Activated T-cell treated with anti-CD3 and anti-CD28 coated beads for 48 hours (primary cell): ENCODE measurements around the gene SLC32A1.

Experiments
- DNase-seq: peaks from one replicate; pipeline ENCODE4 v3.0.0-alpha.2; 2020; ENCODE audit warnings: low read depth

SLC32A1 gene

GRCh38 chr20:38725148-38725901, 1.0 kb downstream of the SLC32A1 start:
- no peak for DNase-seq

DNA sequence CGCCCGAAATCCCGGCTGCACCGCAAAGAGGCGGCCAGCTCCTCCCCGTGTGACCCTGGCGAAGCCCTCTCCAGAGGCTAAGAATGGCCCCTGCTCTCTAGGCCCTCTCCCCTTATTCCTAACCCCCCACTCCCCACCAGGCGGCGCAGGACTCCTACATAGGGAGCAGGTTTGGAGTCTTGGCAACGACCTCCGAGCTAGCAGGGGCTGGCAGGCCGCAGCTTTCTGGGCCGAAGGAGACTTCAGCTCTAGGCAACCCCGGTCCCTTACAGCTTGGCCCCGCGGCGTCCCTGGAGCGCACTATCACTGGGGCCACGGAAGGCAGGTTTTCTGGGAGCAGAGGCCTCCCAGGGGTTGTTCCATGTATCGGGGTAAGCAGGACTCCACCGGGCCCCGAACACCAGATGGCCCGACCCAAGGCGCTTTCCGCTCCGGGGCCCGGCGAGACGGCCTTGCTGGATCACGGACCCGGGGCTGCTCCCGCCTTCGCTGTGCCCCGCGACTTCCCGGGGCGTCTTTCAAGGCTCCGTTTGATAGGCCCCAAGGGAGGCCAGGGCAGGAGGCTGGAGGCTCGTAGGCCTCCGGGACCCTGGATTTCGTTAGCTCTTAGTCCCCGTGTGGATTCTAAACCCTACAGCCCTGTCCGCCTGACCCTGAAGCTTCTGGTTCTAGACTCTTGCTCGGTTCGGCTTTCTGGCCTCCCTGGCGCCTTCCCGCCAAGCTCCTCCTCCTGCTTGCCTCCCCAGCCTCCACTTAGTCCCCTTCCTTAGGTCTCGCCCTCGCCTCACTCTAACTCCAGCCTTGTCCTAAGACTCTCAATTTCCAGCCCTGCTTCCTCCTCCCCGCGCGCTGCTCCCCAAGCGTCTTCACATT, 1.9 kb downstream of the SLC32A1 start:
- DNase-seq = no peak

DNA sequence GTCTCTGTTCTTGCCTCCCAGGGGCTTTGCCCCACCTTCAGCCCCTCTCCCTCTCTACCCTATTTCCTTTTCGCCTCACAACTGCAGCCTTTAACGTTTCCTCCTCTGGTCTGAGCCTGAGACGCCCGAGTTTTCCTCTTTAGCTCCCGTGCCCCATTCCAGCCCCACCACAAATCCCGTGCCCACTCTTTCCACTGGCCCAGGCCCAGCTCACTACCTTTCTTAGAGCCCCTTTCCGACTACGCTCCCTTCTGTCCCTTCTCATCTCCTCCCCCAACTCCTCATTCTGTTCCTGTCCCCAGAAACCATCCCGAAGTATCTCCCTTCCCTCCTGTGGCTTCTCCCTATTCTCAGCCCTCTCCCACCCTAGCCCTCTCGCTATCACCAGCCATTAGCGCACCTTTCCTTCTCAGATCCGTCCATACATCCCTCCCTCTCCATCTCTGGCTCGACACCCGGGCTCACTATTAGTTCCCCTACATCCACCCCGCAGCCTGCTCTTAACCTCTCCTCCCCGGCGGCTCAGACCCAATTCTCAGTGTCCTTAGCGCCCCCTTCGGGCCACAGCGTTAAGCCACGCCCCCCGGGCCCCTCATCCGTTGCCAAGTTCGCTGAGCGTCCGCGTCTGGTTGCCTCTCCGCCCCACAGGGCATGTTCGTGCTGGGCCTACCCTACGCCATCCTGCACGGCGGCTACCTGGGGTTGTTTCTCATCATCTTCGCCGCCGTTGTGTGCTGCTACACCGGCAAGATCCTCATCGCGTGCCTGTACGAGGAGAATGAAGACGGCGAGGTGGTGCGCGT, 2.7 kb downstream of the SLC32A1 start:
- DNase-seq = peak; percentile 80

GRCh38 chr20:38727607-38728190, 3.4 kb downstream of the SLC32A1 start:
- DNase-seq = no peak

GRCh38 chr20:38728191-38728781, 4.0 kb downstream of the SLC32A1 start:
- DNase-seq = no peak

DNA sequence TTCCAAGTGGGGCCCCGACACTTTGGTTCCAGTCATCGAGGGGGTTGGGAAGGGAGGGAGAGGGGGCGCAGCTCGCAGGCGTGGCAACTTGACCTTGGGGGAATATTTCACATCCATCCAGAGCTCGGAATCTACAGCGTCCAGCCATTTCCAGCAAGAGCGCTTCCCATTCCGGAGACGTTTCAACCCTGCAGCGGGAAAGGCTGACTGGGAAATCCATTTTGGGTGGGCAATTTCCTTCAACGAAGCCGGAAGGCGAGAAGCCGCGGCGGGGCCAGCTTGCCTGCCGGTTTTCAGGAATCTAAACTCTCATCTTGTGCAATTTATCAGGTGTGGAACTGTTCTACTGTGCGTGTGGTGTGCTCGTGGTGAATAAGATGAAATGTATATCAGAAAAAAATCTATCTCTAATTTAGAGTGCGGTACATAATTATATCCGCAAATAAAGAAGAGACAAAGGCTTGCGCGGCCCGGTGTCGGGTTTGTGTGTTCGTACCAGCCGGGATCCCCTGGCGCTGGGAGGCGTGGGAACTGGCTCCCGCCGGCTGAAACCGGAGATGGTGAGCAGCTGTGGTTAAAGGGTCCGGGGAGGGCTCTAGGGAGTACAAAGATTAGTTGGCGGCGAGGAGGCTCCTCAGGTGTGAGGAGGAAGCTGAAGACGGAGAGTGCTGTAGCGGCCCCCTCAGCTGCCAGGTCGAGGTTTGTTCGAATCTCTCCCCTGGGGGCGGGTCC, 4.8 kb downstream of the SLC32A1 start:
- no peak for DNase-seq

GRCh38 chr20:38729767-38730166, 5.5 kb downstream of the SLC32A1 start:
- DNase-seq = no peak

DNA sequence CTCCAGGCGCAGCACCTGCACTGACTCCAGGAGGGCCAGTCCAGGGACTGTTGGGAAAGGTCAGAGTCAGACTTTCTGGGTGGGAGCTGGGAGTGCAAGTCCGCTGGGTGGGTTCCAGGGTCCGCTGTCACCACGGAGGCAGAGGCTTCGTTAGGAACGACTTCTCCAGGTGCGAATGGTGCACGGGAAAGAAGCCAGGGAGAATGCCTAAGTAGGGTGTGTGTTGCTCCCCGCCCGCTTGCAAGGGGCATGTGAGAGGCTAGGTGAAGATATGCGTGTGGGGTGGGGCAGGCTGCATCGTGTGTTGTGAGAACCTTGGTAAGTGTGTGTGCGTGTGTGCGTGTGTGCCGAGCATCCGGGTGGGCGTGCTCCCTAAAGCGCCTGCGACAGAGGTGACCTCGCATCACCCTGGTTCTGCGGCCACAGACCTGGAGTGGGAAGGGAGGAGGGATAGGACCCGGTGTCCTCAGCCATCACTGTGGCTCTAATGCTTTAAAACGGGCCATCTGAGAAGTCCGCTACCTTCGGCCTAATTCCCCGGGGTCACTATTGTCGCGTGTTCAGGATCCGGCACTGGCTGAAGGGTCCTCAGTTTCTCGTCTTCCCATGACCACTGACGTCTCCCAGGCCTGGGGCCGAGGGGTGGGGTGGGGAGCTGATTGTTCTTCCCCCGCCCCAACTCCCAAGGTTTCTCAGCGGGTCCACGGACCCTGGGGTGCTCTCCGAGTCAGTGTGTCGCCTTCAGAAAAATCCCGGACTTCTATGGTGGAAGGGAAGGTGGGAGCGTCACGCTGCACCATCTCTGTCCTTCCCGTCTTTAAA, 6.1 kb downstream of the SLC32A1 start:
- no peak for DNase-seq

DNA sequence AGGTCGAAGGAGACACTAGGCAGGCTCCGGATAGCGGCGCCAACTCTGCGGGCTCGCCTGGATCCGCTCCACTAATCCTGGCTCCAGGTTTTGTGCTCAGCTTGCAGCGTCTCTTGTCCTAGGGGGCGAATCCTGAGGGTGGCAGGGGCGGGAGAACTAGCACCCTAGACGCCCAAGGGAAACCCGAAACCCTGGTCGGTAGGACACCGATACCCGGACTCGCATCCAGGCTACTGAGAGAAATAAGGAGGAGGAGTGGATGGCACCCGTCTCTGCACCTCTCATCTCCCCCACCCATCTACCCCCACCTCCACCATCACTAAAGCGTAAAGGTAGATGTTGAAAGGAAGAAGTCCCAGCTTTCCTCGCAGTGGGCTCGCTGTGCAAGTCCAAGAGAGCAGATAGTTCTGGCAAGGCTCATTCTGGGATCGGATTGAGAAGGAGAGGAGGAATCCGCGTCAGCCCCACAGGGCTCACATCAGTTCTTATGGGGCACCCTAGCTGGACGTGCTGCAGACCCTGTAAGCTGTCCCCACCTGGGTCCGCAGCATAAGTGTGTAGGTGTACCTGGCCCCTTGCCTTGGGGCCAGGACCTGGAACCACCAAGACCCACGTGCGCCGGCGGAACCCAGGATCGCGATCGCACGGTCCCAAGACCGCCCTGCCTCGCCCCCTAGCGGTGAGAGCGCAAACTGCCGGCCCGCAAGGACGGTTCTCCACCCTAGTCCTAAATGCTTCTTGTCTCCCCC, 6.9 kb downstream of the SLC32A1 start:
- DNase-seq = peak; percentile 75

GRCh38 chr20:38731738-38732113, 7.4 kb downstream of the SLC32A1 start:
- DNase-seq = no peak

GRCh38 chr20:38732981-38733380, 8.7 kb downstream of the SLC32A1 start:
- DNase-seq = no peak

DNA sequence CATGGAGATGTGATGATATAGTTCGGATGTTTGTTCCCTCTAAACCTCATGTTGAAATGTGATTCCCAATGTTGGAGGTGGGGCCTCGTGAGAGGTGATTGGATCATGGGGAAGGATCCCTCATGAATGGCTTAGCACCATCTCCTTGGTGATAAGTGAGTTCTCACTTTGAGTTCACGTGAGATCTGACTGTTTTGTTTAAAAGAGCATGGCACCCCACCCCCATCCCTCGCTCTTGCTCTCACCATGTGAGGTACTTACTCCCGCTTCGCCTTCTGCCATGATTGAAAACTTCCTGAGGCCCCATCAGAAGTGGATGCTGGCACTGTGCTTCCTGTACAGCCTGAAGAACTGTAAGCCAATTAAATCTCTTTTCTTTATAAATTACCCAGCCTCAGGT, 10.9 kb downstream of the SLC32A1 start:
- no peak for DNase-seq

DNA sequence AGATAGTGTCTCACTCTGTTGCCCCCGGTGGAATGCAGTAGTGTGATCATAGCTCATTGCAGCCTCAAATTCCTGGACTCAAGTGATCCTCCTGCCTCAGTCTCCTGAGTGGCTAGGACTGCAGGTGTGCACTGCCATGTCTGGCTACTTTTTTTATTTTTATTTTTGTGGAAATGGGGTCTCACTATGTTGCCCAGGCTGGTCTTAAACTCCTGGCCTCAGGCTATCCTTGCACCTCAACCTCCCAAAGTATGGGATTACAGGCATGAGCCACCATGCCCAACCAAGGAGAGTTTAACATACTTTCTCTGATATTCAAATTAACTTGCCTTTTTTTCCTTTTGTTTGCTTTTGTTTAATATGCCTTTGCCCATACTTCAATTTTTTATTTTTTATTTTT, 13.6 kb downstream of the SLC32A1 start:
- DNase-seq = no peak

DNA sequence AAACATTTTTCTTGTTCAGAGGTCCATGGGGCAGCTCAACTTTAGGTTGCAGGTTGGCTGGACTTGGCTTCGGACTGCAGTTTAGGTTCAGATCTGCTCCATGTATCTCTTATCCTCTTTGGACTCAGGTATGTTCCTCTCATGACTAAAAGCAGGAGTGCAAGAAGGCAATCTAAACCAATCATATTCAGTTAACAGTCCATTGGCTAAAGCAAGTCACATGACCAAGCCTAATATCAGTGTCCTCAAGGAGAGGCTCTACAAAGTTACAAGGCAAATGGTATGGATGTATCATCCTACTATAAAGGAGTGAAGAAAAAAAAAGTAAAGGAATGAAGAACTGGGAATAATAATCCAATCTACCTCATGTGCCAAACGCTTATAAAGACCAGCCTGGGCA, 21.5 kb downstream of the SLC32A1 start:
- DNase-seq = no peak

DNA sequence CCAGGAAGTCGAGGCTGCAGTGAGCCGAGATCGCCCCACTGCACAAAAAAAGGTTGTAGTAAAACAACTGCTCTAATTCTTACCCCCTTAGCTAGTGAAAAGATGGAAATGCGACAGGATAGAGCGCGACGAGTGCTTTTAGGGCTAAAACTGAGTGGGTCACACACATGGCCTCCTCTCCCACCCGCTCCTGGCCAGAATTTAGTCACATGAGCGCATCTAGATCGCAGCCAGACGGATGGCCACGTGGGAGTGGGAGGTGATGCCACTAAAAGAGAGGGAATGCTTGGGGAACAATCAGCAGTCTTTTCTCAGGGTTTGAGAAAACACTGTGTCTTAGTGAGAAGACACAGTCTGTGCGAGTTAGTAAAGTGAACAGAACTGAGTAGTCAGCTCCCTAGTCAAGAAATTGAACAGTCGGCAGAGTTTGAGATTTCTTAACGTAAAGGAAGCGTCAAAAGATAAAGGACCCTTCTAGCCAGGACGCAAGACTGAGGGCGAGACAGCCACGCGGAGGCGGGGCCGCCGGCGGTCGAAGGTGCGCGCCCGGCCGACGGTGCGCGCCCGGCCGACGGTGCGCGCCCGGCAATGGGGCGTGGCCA, 23.3 kb downstream of the SLC32A1 start:
- no peak for DNase-seq

DNA sequence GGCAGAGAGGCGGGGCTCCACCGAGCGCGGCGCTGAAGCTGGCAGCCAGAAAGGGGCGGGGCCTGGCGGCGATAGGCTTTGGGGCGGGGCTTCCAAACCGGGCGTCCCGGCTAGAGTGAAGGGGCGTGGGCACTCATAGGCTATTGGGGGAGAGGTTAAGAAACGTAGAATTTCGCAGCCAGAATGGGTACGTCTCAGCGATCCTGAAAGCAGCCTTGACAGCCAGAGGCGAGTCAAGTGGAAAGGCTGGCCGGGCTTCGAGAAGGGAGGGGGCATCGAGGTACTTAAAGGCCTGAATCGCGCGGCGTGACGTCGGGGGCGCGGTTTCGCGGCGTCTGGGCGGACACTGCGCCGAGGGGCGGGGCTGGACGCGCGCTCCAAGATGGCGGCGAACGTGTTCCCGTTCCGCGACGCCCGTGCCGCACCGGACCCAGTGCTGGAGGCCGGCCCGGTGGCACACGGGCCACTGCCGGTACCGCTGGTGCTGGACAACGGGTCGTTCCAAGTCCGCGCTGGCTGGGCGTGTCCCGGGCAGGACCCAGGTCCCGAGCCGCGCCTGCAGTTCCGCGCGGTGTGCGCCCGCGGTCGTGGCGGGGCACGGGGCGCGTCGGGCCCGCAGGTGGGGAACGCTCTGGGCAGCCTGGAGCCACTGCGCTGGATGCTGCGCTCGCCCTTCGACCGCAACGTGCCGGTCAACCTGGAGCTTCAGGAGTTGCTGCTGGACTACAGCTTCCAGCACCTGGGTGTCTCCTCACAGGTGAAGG, 24.0 kb downstream of the SLC32A1 start, which contains the start of gene ACTR5:
TSS of gene ACTR5 (plus strand) at position 364 of the 764 bp plus-strand sequence. CDS start at position 383, 19 bp downstream.
- DNase-seq = peak; percentile 97

- no peak for DNase-seq
These were observed 24.5 kb downstream of the SLC32A1 start for GRCh38 chr20:38748861-38749149.

GRCh38 chr20:38751360-38751976, 27.2 kb downstream of the SLC32A1 start:
- no peak for DNase-seq
